GM19395 (cell line): ENCODE results near the gene RABGEF1.
"Not testable (repeated sequence)": the region's sequence is repeated elsewhere in the genome, so short reads cannot be mapped to it uniquely, and the experiment has no call there.

Experiments used
- ATAC-seq: cut with Tn5 transposase; IDR thresholded peaks from one replicate; pipeline ENCODE4 v1.9.1; 2021; ENCODE audit warnings: mild to moderate bottlenecking, moderate library complexity; ENCODE audit not compliant: unreplicated experiment

Gene RABGEF1

GRCh38 chr7:66845379-66846095 is 105.0 kb downstream of the RABGEF1 start:
- no peak for ATAC-seq

GRCh38 chr7:66846096-66846445 is 105.5 kb downstream of the RABGEF1 start:
- ATAC-seq = not testable (repeated sequence)

GRCh38 chr7:66847523-66847855 is 107.0 kb downstream of the RABGEF1 start:
- ATAC-seq = not testable (repeated sequence)

- ATAC-seq = no peak
Measured at GRCh38 chr7:66847879-66848790, 107.6 kb downstream of the RABGEF1 start.

- ATAC-seq = no peak
Measured at GRCh38 chr7:66859339-66859738, 118.8 kb downstream of the RABGEF1 start.

GRCh38 chr7:66859794-66860645 is 119.5 kb downstream of the RABGEF1 start:
- no peak for ATAC-seq

- no peak for ATAC-seq
Measured at GRCh38 chr7:66860767-66861166, 120.2 kb downstream of the RABGEF1 start.
